Fibroblast of pulmonary artery (primary cell): Measurements from ENCODE around the gene ZDHHC16.

Experiments
- DNase-seq: peaks from one replicate; pipeline ENCODE4 v3.0.0-alpha.2; 2010; ENCODE audit warnings: low read depth
- H3K4me3 ChIP-seq: replicated peaks from 2 replicates; pipeline ENCODE4 v1.5.1; 2011; ENCODE audit warnings: low read depth, mild to moderate bottlenecking, control low read depth, low read length, moderate library complexity
- CTCF ChIP-seq: IDR thresholded peaks from 2 replicates; pipeline ENCODE4 v1.5.1; 2011; ENCODE audit warnings: mild to moderate bottlenecking, control low read depth, low read length, inconsistent platforms; ENCODE audit errors: missing control alignments

ZDHHC16 gene

GRCh38 chr10:97435211-97435610 is 10.8 kb upstream of the ZDHHC16 start:
- no peak for DNase-seq
- no peak for TF ChIP-seq CTCF
- no peak overlapping the region for H3K4me3 ChIP-seq

GRCh38 chr10:97442277-97442676 is 3.7 kb upstream of the ZDHHC16 start:
- TF ChIP-seq CTCF = no peak
- H3K4me3 ChIP-seq = no peak overlapping the region
- DNase-seq = no peak

- DNase-seq = no peak
Measured at GRCh38 chr10:97444212-97444611, 1.8 kb upstream of the ZDHHC16 start.

GRCh38 chr10:97445357-97445721 is 636 bp upstream of the ZDHHC16 start:
- TF ChIP-seq CTCF = no peak
- peak overlapping the region; percentile 88 for H3K4me3 ChIP-seq
- no peak for DNase-seq

More at GRCh38 chr10:97444212-97444611, 1.8 kb upstream of the ZDHHC16 start:
- H3K4me3 ChIP-seq = no peak overlapping the region
- no peak for TF ChIP-seq CTCF

GRCh38 chr10:97450828-97451227 is 4.9 kb downstream of the ZDHHC16 start:
- peak; percentile 32 for DNase-seq
- no peak for TF ChIP-seq CTCF
- H3K4me3 ChIP-seq = no peak overlapping the region

- no peak for DNase-seq
- no peak for TF ChIP-seq CTCF
- H3K4me3 ChIP-seq = no peak overlapping the region
Measured at GRCh38 chr10:97451605-97452004, 5.6 kb downstream of the ZDHHC16 start.

GRCh38 chr10:97452352-97452751 is 6.4 kb downstream of the ZDHHC16 start:
- no peak overlapping the region for H3K4me3 ChIP-seq
- DNase-seq = no peak
- no peak for TF ChIP-seq CTCF
